HEK293 (cell line): Measurements from ENCODE around the gene SLC39A10.

ENCODE experiments used
- CTCF ChIA-PET: fragments of 350-600 bp; formaldehyde crosslinking; extraction: SDS; loops from one replicate; lab custom pipeline; 2021; ENCODE audit warnings: antibody characterized with exemption; lab: Yijun Ruan, JAX
- POLR2A ChIA-PET: fragments of 300-600 bp; formaldehyde crosslinking; extraction: SDS; loops from one replicate; lab custom pipeline; 2020; ENCODE audit warnings: antibody characterized with exemption, inconsistent platforms; lab: Yijun Ruan, JAX
- H3K27ac ChIP-seq: fragments of 200-500 bp; sonication (Bioruptor generic); 2 replicates; pipeline ENCODE4 v1.5.1; 2014; ENCODE audit warnings: low read depth, low read length, control low read depth, inconsistent platforms; ENCODE audit errors: extremely low read depth
- H3K36me3 ChIP-seq, 2 experiments: fragments of 200-500 bp in 1 of 2; sonication (Bioruptor generic) in 1 of 2; 1 replicate in 1 of 2; 2 replicates in 1 of 2; pipeline ENCODE4 v1.5.1; 2014 to 2017; ENCODE audit warnings: inconsistent platforms in 2 of 2, low read length in 2 of 2; ENCODE audit not compliant: control insufficient read depth in 2 of 2, insufficient read depth in 1 of 2
- H3K4me1 ChIP-seq: fragments of 200-500 bp; sonication (Bioruptor generic); 2 replicates; pipeline ENCODE4 v1.5.1; 2014; ENCODE audit warnings: mild to moderate bottlenecking, low read length, inconsistent platforms; ENCODE audit not compliant: control insufficient read depth, insufficient read depth
- H3K4me3 ChIP-seq: 2 replicates; pipeline ENCODE4 v1.5.1; 2011; ENCODE audit warnings: low read depth, mild to moderate bottlenecking, control low read depth, low read length, moderate library complexity
- H3K9me3 ChIP-seq: fragments of 200-500 bp; sonication (Bioruptor generic); 2 replicates; pipeline ENCODE4 v1.5.1; 2014; ENCODE audit warnings: low read depth, low read length, inconsistent platforms; ENCODE audit not compliant: control insufficient read depth, insufficient read depth
- EGR2 ChIP-seq: fragments of 450-650 bp; formaldehyde crosslinking; IDR thresholded peaks from 2 replicates; pipeline ENCODE4 v1.5.1; 2016; ENCODE audit warnings: low read depth, missing biosample characterization, missing genetic modification characterization
- GLIS1 ChIP-seq: fragments of 450-650 bp; formaldehyde crosslinking; IDR thresholded peaks from 2 replicates; pipeline ENCODE4 v1.5.1; 2016; ENCODE audit warnings: missing biosample characterization, missing genetic modification characterization
- SETDB1 ChIP-seq: IDR thresholded peaks from one replicate; pipeline ENCODE4 v1.6.1; 2017; ENCODE audit warnings: mild to moderate bottlenecking, low read length, moderate library complexity, mixed read lengths; ENCODE audit not compliant: insufficient read length
- SP3 ChIP-seq: fragments of 450-650 bp; formaldehyde crosslinking; IDR thresholded peaks from 2 replicates; pipeline ENCODE4 v1.5.1; 2016; ENCODE audit warnings: missing biosample characterization, missing genetic modification characterization
- YY2 ChIP-seq: fragments of 450-650 bp; formaldehyde crosslinking; IDR thresholded peaks from 2 replicates; pipeline ENCODE4 v1.5.1; 2016; ENCODE audit warnings: missing biosample characterization, missing genetic modification characterization
- ZFHX2 ChIP-seq: fragments of 450-650 bp; formaldehyde crosslinking; conservative IDR thresholded peaks from 2 replicates; pipeline ENCODE4 v1.5.1; 2016; ENCODE audit warnings: missing biosample characterization, missing genetic modification characterization
- ZNF169 ChIP-seq: fragments of 450-650 bp; formaldehyde crosslinking; IDR thresholded peaks from 2 replicates; pipeline ENCODE4 v1.5.1; 2016; ENCODE audit warnings: missing biosample characterization, missing genetic modification characterization
- ZNF184 ChIP-seq: fragments of 450-650 bp; IDR thresholded peaks from 2 replicates; pipeline ENCODE4 v1.5.1; 2018; ENCODE audit warnings: missing biosample characterization, mild to moderate bottlenecking, missing genetic modification characterization
- ZNF280C ChIP-seq: fragments of 450-650 bp; formaldehyde crosslinking; IDR thresholded peaks from 2 replicates; pipeline ENCODE4 v1.5.1; 2016; ENCODE audit warnings: missing biosample characterization, missing genetic modification characterization
- ZNF311 ChIP-seq: fragments of 450-650 bp; formaldehyde crosslinking; IDR thresholded peaks from 2 replicates; pipeline ENCODE4 v1.5.1; 2017; ENCODE audit warnings: missing biosample characterization, missing genetic modification characterization, borderline replicate concordance
- ZNF391 ChIP-seq: fragments of 450-650 bp; formaldehyde crosslinking; IDR thresholded peaks from 2 replicates; pipeline ENCODE4 v1.5.1; 2016; ENCODE audit warnings: low read depth, missing biosample characterization, missing genetic modification characterization, borderline replicate concordance
- ZNF510 ChIP-seq: fragments of 450-650 bp; formaldehyde crosslinking; IDR thresholded peaks from 2 replicates; pipeline ENCODE4 v1.5.1; 2018; ENCODE audit warnings: mild to moderate bottlenecking, missing genetic modification characterization, missing biosample characterization; ENCODE audit not compliant: insufficient replicate concordance
- ZNF555 ChIP-seq: fragments of 450-650 bp; formaldehyde crosslinking; conservative IDR thresholded peaks from 2 replicates; pipeline ENCODE4 v1.5.1; 2017; ENCODE audit warnings: missing biosample characterization, mild to moderate bottlenecking, missing genetic modification characterization, inconsistent platforms
- ZNF692 ChIP-seq: fragments of 450-650 bp; formaldehyde crosslinking; IDR thresholded peaks from 2 replicates; pipeline ENCODE4 v1.5.1; 2016; ENCODE audit warnings: missing biosample characterization, missing genetic modification characterization
- ZNF747 ChIP-seq: fragments of 450-650 bp; formaldehyde crosslinking; IDR thresholded peaks from 2 replicates; pipeline ENCODE4 v1.5.1; 2016; ENCODE audit warnings: missing biosample characterization, missing genetic modification characterization
- TF ChIP-seq, protein P1 (sequence below): fragments of 450-650 bp; formaldehyde crosslinking; IDR thresholded peaks from 2 replicates; pipeline ENCODE4 v1.5.1; 2017; ENCODE audit warnings: missing biosample characterization, missing genetic modification characterization
- TF ChIP-seq, protein P2 (sequence below): fragments of 450-650 bp; IDR thresholded peaks from 2 replicates; pipeline ENCODE4 v1.5.1; 2018; ENCODE audit warnings: missing biosample characterization, missing genetic modification characterization
- TF ChIP-seq, protein P3 (sequence below): fragments of 450-650 bp; formaldehyde crosslinking; IDR thresholded peaks from 2 replicates; pipeline ENCODE4 v1.5.1; 2017; ENCODE audit warnings: missing biosample characterization, missing genetic modification characterization

Gene SLC39A10

GRCh38 chr2:195695002-195695631, 38.1 kb downstream of the SLC39A10 start:
- Histone ChIP-seq H3K4me3 (no peak overlapping the region), H3K9me3 (no peaks in the 10 kb centered on the region; the same call in 1 of the 2 replicates), H3K4me1 (no peaks in the 10 kb centered on the region), H3K27ac (no peak overlapping the region; the same call in 1 of the 2 replicates), H3K36me3 (no peaks in the 10 kb centered on the region)
- ChIA-PET CTCF (interaction anchor here (0.5 kb wide), 1 partner anchor 692 kb away, joined by 3 read pairs; no protein-coding TSS in a partner anchor), POLR2A (no interaction called here)
- TF ChIP-seq ZFHX2 (tag by site-specific recombination) (peak; percentile 75), ZNF184 (tag by site-specific recombination) (no peak), ZNF747 (tag by site-specific recombination) (no peak), GLIS1 (peak; percentile 47; the same call in 1 of the 2 replicates), ZNF391 (tag by site-specific recombination) (no peak), EGR2 (tag by site-specific recombination) (peak; percentile 71), YY2 (tag by site-specific recombination) (0 out of 2 replicates have a peak, but pooled peaks have one; percentile 39)
- TF ChIP-seq, protein P1, sequence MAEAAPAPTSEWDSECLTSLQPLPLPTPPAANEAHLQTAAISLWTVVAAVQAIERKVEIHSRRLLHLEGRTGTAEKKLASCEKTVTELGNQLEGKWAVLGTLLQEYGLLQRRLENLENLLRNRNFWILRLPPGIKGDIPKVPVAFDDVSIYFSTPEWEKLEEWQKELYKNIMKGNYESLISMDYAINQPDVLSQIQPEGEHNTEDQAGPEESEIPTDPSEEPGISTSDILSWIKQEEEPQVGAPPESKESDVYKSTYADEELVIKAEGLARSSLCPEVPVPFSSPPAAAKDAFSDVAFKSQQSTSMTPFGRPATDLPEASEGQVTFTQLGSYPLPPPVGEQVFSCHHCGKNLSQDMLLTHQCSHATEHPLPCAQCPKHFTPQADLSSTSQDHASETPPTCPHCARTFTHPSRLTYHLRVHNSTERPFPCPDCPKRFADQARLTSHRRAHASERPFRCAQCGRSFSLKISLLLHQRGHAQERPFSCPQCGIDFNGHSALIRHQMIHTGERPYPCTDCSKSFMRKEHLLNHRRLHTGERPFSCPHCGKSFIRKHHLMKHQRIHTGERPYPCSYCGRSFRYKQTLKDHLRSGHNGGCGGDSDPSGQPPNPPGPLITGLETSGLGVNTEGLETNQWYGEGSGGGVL (tag by site-specific recombination): peak; percentile 29; the same call in 1 of the 2 replicates
- TF ChIP-seq, protein P2, sequence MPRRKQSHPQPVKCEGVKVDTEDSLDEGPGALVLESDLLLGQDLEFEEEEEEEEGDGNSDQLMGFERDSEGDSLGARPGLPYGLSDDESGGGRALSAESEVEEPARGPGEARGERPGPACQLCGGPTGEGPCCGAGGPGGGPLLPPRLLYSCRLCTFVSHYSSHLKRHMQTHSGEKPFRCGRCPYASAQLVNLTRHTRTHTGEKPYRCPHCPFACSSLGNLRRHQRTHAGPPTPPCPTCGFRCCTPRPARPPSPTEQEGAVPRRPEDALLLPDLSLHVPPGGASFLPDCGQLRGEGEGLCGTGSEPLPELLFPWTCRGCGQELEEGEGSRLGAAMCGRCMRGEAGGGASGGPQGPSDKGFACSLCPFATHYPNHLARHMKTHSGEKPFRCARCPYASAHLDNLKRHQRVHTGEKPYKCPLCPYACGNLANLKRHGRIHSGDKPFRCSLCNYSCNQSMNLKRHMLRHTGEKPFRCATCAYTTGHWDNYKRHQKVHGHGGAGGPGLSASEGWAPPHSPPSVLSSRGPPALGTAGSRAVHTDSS: no peak

- ChIA-PET POLR2A (no interaction called here), CTCF (no interaction called here)
- Histone ChIP-seq H3K36me3 (no peaks in the 10 kb centered on the region), H3K27ac (no peak overlapping the region), H3K4me3 (no peak overlapping the region), H3K9me3 (no peaks in the 10 kb centered on the region; the same call in 1 of the 2 replicates), H3K4me1 (no peaks in the 10 kb centered on the region)
- TF ChIP-seq ZNF169: no peak
These were observed 39.0 kb downstream of the SLC39A10 start for GRCh38 chr2:195696012-195696411.

DNA sequence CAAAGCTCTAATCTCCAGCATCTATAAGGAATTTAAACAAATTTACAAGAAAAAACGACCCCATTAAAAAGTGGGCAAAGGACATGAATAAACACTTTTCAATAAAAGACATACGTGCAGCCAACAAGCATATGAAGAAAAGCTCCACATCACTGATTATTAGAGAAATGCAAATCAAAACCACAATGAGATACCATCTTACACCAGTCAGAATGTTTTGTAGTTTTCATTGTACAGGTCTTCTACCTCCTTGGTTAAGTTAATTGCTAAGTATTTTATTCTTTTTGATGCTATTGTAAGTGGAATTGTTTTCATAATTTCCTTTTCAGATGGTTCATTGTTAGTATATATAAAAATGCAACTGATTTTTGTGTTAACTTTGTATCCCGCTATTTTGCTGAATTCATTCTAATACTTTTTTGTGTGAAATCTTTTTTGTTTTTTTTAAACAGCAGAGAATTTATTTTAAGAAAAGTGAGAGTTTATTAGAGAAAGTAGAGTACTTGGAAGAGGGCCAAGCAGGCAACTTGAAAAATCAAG, 40.7 kb downstream of the SLC39A10 start:
- CTCF ChIA-PET: no interaction called here

GRCh38 chr2:195700480-195700879, 43.5 kb downstream of the SLC39A10 start:
- ChIA-PET CTCF (no interaction called here), POLR2A (no interaction called here)
- H3K9me3 ChIP-seq: no peaks in the 10 kb centered on the region; the same call in 1 of the 2 replicates
- no peaks in the 10 kb centered on the region for H3K36me3 ChIP-seq
- no peak overlapping the region for H3K4me3 ChIP-seq
- no peaks in the 10 kb centered on the region for H3K4me1 ChIP-seq
- H3K27ac ChIP-seq: no peak overlapping the region
- TF ChIP-seq ZNF510 (tag by site-specific recombination) (peak; percentile 54), SP3 (tag by site-specific recombination) (no peak), SETDB1 (peak; percentile 82), ZNF692 (tag by site-specific recombination) (no peak), ZNF280C (no peak), ZNF311 (tag by site-specific recombination) (no peak)
- TF ChIP-seq, protein P3, sequence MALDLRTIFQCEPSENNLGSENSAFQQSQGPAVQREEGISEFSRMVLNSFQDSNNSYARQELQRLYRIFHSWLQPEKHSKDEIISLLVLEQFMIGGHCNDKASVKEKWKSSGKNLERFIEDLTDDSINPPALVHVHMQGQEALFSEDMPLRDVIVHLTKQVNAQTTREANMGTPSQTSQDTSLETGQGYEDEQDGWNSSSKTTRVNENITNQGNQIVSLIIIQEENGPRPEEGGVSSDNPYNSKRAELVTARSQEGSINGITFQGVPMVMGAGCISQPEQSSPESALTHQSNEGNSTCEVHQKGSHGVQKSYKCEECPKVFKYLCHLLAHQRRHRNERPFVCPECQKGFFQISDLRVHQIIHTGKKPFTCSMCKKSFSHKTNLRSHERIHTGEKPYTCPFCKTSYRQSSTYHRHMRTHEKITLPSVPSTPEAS: no peak

More for the DNA sequence above, 40.7 kb downstream of the SLC39A10 start:
- Histone ChIP-seq H3K27ac (no peak overlapping the region), H3K9me3 (no peaks in the 10 kb centered on the region; the same call in 1 of the 2 replicates), H3K4me3 (no peak overlapping the region), H3K4me1 (no peaks in the 10 kb centered on the region), H3K36me3 (no peaks in the 10 kb centered on the region)
- TF ChIP-seq ZNF555 (tag by site-specific recombination): no peak
- POLR2A ChIA-PET: no interaction called here
